ENCODE data around the gene CFTR.

Gene CFTR

DNA sequence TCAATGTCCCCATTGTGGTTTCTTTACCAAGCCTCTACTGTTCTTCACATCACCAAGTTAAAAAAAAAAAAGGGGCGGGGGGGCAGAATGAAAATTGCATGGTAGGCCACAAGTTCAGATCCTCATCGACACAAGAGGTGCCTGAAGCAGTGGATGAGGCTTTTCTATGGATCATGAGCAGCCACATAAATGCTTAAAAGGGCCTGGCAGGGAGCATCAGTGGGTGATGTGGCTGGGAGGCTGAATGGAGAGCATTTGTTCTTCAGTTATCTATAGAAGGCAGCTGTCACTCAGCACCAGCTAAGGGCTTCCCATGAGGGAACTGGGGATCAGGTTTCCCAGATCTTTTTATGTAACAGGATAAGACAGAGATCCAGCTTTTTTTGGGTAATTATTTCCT lies 117.9 kb downstream of the CFTR start:
- Histone ChIP-seq H3K4me3 (ENCODE audit: low read depth in 1 of 2, low read length in 2 of 2) (no peak overlapping the region), H3K79me2 (ENCODE audit: insufficient read depth, low read length) (peaks cover 5% of the 10 kb centered on the region; the same call in 1 of the 2 replicates), H3K4me2 (ENCODE audit: insufficient read depth, low read length) (no peak overlapping the region), H3K9me3 (ENCODE audit: insufficient read depth, low read length, severe bottlenecking) (no peaks in the 10 kb centered on the region), H4K20me1 (ENCODE audit: insufficient read depth, low read length) (no peaks in the 10 kb centered on the region), H3K27ac (ENCODE audit: low read length) (no peak overlapping the region; the same call in 1 of the 2 replicates), H3K4me1 (ENCODE audit: insufficient read depth, low read length) (peaks cover 12% of the 10 kb centered on the region), H3K36me3 (ENCODE audit: insufficient read depth, low read length) (no peaks in the 10 kb centered on the region), H3K9ac (ENCODE audit: low read depth, low read length) (no peak overlapping the region), H2AFZ (ENCODE audit: low read depth, low read length) (peak overlapping the region; percentile 44; the same call in 1 of the 2 replicates), H3K27me3 (ENCODE audit: insufficient read depth, low read length, poor library complexity) (no peaks in the 10 kb centered on the region)
- ATAC-seq (ENCODE audit: insufficient read depth, low read depth) (peak; percentile 38; the same call in 2 of the 3 replicates), DNase-seq (no peak)
- no peak for TF ChIP-seq EZH2 (IDR thresholded peaks at IDR 0.05; ENCODE audit: borderline replicate concordance, low read depth, low read length, severe bottlenecking)
- TF ChIP-seq, protein P1, sequence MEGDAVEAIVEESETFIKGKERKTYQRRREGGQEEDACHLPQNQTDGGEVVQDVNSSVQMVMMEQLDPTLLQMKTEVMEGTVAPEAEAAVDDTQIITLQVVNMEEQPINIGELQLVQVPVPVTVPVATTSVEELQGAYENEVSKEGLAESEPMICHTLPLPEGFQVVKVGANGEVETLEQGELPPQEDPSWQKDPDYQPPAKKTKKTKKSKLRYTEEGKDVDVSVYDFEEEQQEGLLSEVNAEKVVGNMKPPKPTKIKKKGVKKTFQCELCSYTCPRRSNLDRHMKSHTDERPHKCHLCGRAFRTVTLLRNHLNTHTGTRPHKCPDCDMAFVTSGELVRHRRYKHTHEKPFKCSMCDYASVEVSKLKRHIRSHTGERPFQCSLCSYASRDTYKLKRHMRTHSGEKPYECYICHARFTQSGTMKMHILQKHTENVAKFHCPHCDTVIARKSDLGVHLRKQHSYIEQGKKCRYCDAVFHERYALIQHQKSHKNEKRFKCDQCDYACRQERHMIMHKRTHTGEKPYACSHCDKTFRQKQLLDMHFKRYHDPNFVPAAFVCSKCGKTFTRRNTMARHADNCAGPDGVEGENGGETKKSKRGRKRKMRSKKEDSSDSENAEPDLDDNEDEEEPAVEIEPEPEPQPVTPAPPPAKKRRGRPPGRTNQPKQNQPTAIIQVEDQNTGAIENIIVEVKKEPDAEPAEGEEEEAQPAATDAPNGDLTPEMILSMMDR (IDR thresholded peaks at IDR 0.05; ENCODE audit: borderline replicate concordance, extremely low read depth, low read length, poor library complexity, severe bottlenecking): no peak

DNA sequence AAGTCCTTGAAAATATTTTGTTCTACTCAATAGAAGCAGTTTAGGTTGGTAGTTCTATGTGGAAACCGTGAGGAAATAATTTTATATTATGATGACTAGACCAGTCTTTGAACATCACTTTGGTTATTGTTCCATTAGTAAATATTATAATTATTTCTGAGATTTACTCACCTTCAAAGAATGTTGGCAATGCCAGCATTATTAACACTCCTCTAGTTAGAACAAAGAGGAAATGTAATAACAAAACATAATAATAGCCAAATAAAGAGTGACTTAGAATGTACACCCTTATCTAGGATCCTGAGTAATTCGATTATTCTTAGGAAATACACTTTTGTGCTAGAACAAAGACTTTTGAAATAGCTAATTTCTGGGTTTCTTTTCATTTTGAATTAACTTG lies 121.1 kb downstream of the CFTR start:
- Histone ChIP-seq H3K4me3 (ENCODE audit: low read depth in 1 of 2, low read length in 2 of 2) (no peak overlapping the region), H3K9ac (ENCODE audit: low read depth, low read length) (no peak overlapping the region), H3K9me3 (ENCODE audit: insufficient read depth, low read length, severe bottlenecking) (no peaks in the 10 kb centered on the region), H3K79me2 (ENCODE audit: insufficient read depth, low read length) (no peaks in the 10 kb centered on the region), H4K20me1 (ENCODE audit: insufficient read depth, low read length) (no peaks in the 10 kb centered on the region), H3K4me2 (ENCODE audit: insufficient read depth, low read length) (no peak overlapping the region), H2AFZ (ENCODE audit: low read depth, low read length) (no peak overlapping the region), H3K4me1 (ENCODE audit: insufficient read depth, low read length) (peaks cover 19% of the 10 kb centered on the region), H3K27ac (ENCODE audit: low read length) (no peak overlapping the region), H3K36me3 (ENCODE audit: insufficient read depth, low read length) (no peaks in the 10 kb centered on the region), H3K27me3 (ENCODE audit: insufficient read depth, low read length, poor library complexity) (no peaks in the 10 kb centered on the region)
- TF ChIP-seq EZH2 (IDR thresholded peaks at IDR 0.05; ENCODE audit: borderline replicate concordance, low read depth, low read length, severe bottlenecking): no peak
- TF ChIP-seq, protein P1 (IDR thresholded peaks at IDR 0.05; ENCODE audit: borderline replicate concordance, extremely low read depth, low read length, poor library complexity, severe bottlenecking): no peak
- ATAC-seq (ENCODE audit: insufficient read depth, low read depth) (no peak), DNase-seq (no peak)

DNA sequence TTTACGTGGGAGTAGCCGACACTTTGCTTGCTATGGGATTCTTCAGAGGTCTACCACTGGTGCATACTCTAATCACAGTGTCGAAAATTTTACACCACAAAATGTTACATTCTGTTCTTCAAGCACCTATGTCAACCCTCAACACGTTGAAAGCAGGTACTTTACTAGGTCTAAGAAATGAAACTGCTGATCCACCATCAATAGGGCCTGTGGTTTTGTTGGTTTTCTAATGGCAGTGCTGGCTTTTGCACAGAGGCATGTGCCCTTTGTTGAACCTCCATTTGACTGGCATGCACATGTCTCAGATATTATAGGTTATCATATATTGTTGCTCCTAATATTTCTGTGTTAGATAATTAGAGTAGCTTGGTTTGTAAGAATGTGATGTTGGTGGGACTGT lies 123.8 kb downstream of the CFTR start:
- H3K4me3 ChIP-seq (ENCODE audit: low read depth in 1 of 2, low read length in 2 of 2): no peak overlapping the region
- no peaks in the 10 kb centered on the region for H3K36me3 ChIP-seq (ENCODE audit: insufficient read depth, low read length)

More for the DNA sequence above, 123.8 kb downstream of the CFTR start:
- no peaks in the 10 kb centered on the region for H4K20me1 ChIP-seq (ENCODE audit: insufficient read depth, low read length)
- DNase-seq: peak; percentile 33
- H3K4me2 ChIP-seq (ENCODE audit: insufficient read depth, low read length): no peak overlapping the region
- TF ChIP-seq EZH2 (IDR thresholded peaks at IDR 0.05; ENCODE audit: borderline replicate concordance, low read depth, low read length, severe bottlenecking): no peak
- TF ChIP-seq, protein P1 (IDR thresholded peaks at IDR 0.05; ENCODE audit: borderline replicate concordance, extremely low read depth, low read length, poor library complexity, severe bottlenecking): no peak
- peaks cover 7% of the 10 kb centered on the region for H3K4me1 ChIP-seq (ENCODE audit: insufficient read depth, low read length)
- no peaks in the 10 kb centered on the region for H3K9me3 ChIP-seq (ENCODE audit: insufficient read depth, low read length, severe bottlenecking)
- peak overlapping the region; percentile 60; the same call in 1 of the 2 replicates for H2AFZ ChIP-seq (ENCODE audit: low read depth, low read length)
- H3K79me2 ChIP-seq (ENCODE audit: insufficient read depth, low read length): no peaks in the 10 kb centered on the region
- H3K9ac ChIP-seq (ENCODE audit: low read depth, low read length): no peak overlapping the region
- no peaks in the 10 kb centered on the region for H3K27me3 ChIP-seq (ENCODE audit: insufficient read depth, low read length, poor library complexity)
- peak; percentile 77 for ATAC-seq (ENCODE audit: insufficient read depth, low read depth)
- no peak overlapping the region for H3K27ac ChIP-seq (ENCODE audit: low read length)

Measured in DND-41 (cell line).